ENCODE data around the gene NT5C3B.
A peak's percentile ranks its signal among the peaks of the same experiment; 100 is the strongest.
"Not testable (repeated sequence)": the region's sequence is repeated elsewhere in the genome, so short reads cannot be mapped to it uniquely, and the experiment has no call there.

Gene NT5C3B

GRCh38 chr17:41779954-41780353, 56.1 kb downstream of the NT5C3B start:
- DNase-seq: no peak

GRCh38 chr17:41777574-41778188, 58.4 kb downstream of the NT5C3B start:
- peak; percentile 97 for DNase-seq

GRCh38 chr17:41777157-41777573, 58.9 kb downstream of the NT5C3B start:
- DNase-seq: peak; percentile 67

- not testable (repeated sequence) for DNase-seq
Measured at GRCh38 chr17:41776262-41776900, 59.7 kb downstream of the NT5C3B start.

- DNase-seq: no peak
Measured at GRCh38 chr17:41775394-41776226, 60.4 kb downstream of the NT5C3B start.

Measured in NCI-H69 (cell line).